ENCODE measurements around the gene EML6. TPM values are rescaled to one million over a fixed set of nuclear protein-coding genes. Genes with fewer than 3 reads are reported as not detected.
"Not testable (repeated sequence)": the region's sequence is repeated elsewhere in the genome, so short reads cannot be mapped to it uniquely, and the experiment has no call there.

EML6 gene
- polyA plus RNA-seq (ENCODE audit: insufficient read depth in 1 of 5, insufficient read length in 5 of 5, low replicate concordance in 1 of 5): 1 to 10 TPM in 4 of 5 donors, under 1 TPM in 1; 0.75 to 2.2 (median 1.6) TPM
- long read RNA-seq, donor 1, partial matches to known transcripts: 185 of 191 reads
- long read RNA-seq, donor 1, other reads (novel, unspliced or antisense): 6 of 191 reads
- long read RNA-seq, donor 2: 0 reads
- long read RNA-seq, donor 3: 0 reads
- long read RNA-seq, donor 4: 0 reads
- long read RNA-seq, donor 5: 0 reads
- long read RNA-seq, donor 6: 0 reads
- long read RNA-seq, donor 7: 0 reads
- long read RNA-seq, donor 8: 0 reads

DNA sequence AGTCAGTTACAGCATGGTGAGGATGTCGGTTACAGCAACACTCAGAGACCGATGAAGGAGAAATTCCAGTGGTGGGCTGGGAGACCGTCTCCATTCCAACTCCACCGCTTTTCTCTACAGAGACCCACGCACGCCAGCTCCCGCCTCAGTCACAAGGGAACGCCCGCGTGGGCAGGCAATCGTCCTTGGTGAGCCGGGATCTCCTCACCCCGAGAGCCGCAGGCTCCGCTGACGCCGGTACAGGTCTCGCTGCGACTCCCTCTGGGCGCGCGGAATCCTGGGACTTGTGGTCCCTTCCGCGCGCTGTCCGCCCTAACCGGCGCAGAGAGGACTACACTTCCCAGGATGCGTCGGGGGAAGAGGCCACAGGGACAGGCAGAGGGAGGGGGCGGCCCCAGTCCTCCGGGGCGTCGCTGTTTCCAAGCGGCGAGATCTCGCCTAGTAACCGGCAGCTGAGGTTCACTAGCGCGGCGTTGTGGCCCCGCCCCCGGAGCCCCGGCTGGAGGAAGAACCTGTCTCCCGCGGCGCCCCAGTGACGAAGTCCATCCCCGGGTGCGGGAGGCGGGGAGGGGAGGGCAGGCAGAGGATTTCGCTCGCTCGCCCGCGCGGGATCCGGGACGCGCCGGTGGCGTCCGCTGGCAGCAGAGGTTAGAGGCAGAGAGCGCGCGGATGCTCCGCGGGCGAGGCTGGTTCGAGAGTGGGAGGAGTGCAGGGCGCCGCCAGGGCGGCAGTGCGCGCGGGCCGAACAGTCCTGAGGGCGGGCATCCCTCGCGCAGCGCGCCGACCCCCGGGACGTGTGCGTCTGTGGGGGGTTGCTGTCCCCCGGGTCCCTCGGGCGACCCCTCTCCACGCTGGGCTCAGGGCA is at the start of gene EML6:
Gene EML6, plus strand, starts transcription at position 532 of the 865 bp plus-strand sequence. CDS start 1,400 bp downstream, outside the sequence.
- peak; percentile 95 for DNase-seq

DNA sequence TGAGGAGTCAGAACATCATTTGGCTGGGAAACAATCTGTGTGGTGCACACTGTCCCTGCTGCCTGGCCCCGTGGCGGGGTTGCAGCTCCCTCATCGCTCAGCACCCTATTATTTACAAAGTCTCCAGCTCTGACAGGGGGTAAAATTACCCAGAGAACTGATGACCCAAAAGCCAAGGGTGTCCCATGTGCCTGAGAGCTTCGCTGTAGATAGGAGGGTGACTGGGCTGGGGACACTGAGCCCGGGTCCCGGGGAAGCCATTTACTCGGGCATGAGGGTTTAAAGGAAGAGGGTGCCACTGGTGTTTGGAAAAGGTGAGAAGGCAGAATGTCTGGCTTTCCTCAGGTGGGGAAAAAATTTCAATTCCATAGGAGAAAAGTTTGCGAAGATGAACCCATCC is 48.2 kb upstream of the EML6 start:
- no peak for DNase-seq

DNA sequence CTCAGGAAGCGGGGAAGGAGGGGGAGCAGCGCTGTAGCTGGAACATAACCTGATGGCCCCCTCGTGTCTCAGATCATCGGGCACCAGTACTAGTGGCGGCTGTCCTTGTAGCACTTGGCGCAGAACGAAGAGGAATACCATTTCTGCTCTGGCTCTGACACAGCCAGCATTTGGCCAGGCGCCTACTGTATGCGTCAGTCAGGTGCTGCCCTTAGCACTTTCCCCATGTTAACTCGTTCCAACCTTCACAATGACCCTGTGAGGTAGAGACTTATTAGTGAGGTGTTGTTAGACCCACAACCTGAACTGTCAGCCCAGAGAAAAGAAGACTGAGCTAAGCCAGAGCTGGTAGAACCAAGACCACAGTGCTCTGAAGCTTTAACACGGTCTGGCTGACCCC is 47.7 kb upstream of the EML6 start:
- DNase-seq: no peak

- DNase-seq: no peak
Measured at GRCh38 chr2:54676656-54677055, 46.8 kb upstream of the EML6 start.

GRCh38 chr2:54677476-54678265 is 45.8 kb upstream of the EML6 start:
- DNase-seq: no peak

GRCh38 chr2:54678719-54679118 is 44.7 kb upstream of the EML6 start:
- no peak for DNase-seq

GRCh38 chr2:54680397-54681041 is 42.9 kb upstream of the EML6 start:
- no peak for DNase-seq

- DNase-seq: no peak
Measured at GRCh38 chr2:54681416-54681815, 42.0 kb upstream of the EML6 start.

DNA sequence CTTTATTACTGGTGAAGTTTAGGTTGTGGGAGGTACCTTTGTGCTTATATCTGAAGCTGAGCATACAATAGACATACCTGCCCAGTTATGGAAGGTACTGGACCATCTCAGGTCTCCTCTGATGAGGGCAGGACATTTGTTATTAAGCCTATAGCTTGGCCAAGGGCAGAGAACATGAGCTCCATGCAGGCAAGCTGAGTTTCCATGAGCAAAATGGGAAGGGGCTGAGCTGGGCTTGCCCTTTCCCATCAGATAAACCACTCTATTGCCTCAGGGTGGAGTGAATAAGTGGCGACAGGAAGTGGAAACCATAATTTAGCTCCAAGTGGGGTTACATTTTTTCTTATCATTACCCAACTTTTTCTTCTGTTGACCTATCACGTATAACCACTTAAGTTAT is 39.9 kb upstream of the EML6 start:
- no peak for DNase-seq

- no peak for DNase-seq
Measured at GRCh38 chr2:54685263-54685775, 38.1 kb upstream of the EML6 start.

DNA sequence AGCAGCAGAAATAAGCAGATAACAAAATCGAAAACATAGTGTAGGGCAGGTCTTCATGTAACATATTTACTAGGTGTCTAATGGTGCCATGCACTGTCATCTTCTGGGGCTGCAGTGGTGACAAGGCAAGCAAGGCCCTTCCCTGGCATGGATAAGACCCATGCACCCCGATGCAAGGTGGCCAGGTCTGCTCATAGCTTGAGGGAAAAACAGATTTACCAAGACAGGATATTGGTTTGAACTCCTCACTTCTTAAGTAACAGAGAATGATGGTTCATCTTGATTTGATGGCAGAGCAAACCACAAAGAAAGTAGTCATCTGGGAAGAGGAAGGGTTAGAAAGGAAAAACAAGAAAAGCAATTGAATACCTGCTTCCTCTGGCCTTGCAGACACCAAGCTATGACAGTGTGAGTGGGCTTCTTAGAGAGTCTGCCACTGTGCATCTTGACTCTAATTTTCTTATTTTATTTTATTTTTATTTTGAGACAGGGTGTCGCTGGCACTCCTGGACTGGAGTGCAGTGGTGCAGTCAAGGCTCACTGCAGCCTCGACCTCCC is 35.8 kb upstream of the EML6 start:
- DNase-seq: no peak

GRCh38 chr2:54691445-54692135 is 31.9 kb upstream of the EML6 start:
- DNase-seq: no peak

DNA sequence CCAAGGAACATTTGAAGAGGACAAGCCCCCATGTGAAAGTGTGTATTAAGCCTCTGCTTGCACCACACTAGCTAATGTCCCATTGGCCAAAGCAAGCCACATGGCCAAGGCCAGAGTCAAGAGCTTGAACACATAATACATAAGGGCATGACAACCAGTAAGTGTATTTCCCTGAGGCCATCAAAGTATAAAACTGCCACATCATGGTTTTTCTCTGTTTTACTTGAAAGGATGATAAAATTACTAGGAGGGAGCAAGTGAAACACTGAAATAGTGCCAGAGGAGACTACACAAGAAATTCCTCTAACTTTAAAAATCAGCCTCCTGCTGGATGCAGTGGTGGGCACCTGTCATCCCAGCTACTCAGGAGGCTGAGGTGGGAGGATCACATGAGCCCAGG is 30.9 kb upstream of the EML6 start:
- no peak for DNase-seq

GRCh38 chr2:54695378-54695777 is 28.1 kb upstream of the EML6 start:
- no peak for DNase-seq

- no peak for DNase-seq
Measured at GRCh38 chr2:54697934-54698333, 25.5 kb upstream of the EML6 start.

- DNase-seq: not testable (repeated sequence)
Measured at GRCh38 chr2:54698926-54699325, 24.5 kb upstream of the EML6 start.

- DNase-seq: no peak
Measured at GRCh38 chr2:54699665-54700064, 23.8 kb upstream of the EML6 start.

DNA sequence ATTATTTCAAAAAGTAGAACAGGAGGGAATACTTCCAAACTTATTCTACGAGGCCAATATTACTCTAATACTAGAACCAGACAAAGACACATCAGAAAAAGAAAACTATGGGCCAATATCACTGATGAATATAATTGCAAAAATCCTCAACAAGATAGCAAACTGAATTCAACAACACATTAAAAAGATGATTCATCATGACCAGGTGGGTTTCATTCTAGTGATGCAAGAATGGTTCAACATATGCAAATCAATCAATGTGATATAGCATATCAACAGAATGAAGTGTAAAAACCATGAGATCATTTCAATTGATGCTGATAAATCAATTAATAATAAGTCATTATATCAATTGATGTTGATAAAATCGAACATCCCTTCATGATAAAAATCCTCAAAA is 22.4 kb upstream of the EML6 start:
- no peak for DNase-seq

DNA sequence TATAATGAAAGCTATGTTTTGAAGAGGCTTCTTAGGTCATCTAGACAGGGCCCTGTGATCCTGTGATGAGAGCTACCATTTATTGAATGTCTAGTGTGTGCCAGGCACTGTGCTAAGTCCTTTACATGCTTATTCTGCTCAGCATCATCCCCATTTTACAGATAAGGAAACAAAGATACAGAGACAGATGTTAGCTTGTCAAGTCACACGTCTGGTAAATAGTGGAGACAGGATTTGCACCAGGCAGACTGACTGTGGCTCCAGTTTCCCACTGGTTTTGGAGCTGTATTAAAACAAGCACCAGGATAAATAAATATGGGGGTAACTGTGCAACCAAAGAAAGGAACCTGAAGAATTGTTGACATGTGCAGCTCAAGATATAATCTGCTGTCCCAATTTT is 19.2 kb upstream of the EML6 start:
- no peak for DNase-seq
